Camera-type eye (tissue), 1 donor: ENCODE data around the gene CRX. TPM values are rescaled to one million over a fixed set of nuclear protein-coding genes. Genes with fewer than 3 reads are reported as not detected.

Source experiments
- total RNA-seq: library from RNA; depleted of rRNA; stranded (reverse); fragments of >200 nt; gene quantifications from one replicate; pipeline ENCODE4 v1.2.3, GENCODE V29; 2014

CRX gene
- total RNA-seq = 229 TPM

GRCh38 chr19:47821460-47822020 lies at the start of gene CRX:
Gene CRX, plus strand, starts transcription at chr19:47821937. Its CDS starts 12,507 bp downstream, at chr19:47834444.

GRCh38 chr19:47778049-47778953 lies 43.4 kb upstream of the CRX start, which contains the start of gene SELENOW:
Gene SELENOW, plus strand, starts transcription at chr19:47778703. Its CDS starts 83 bp downstream, at chr19:47778786.

GRCh38 chr19:47804451-47804850 lies 17.3 kb upstream of the CRX start, which contains the start of gene TPRX1:
Gene TPRX1, minus strand, starts transcription at chr19:47804551. Its CDS starts 12 bp downstream, at chr19:47804539.

GRCh38 chr19:47858646-47859285 lies 37.0 kb downstream of the CRX start, which contains the start of gene TPRX2:
Gene TPRX2, plus strand, starts transcription at chr19:47859235. Its CDS starts 12 bp downstream, at chr19:47859247.

DNA sequence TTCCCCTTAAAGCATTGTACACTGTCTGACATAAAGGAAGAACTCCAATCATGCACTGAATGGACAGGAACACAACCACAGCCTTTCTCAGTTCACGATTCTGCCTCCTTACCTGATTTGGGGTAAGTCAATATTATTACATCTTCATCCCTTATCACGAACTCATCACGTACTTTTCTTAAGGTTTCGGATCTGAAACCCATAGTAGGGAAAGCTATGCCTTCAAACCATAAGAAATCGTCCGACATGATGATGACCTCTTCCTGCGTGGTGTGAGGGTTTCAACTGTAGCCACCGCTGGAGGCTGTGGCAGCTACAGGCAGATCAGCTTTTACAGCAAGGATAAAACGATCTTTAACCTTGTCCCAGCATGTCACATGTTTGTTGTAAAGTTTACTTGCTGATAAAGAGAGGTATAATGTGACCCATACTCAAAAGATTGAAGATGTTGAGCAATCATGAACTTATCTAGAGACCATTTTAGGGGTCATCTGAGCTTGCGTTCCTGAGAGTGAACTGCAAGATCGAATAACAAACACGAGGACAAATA lies 64.3 kb downstream of the CRX start, which contains the start of gene SULT2A1:
SULT2A1 (minus strand) TSS at position 306 of the 550 bp plus-strand sequence; CDS start at position 248, 58 bp downstream.

Other genes starting within 250 kb of the CRX start
- 0.44 TPM for gene ZNF541, start 248.8 kb upstream of the CRX start, total RNA-seq
- gene BICRA, start 212.8 kb upstream of the CRX start, total RNA-seq = 42.1 TPM
- gene EHD2, start 108.5 kb upstream of the CRX start, total RNA-seq = 59.6 TPM
- 157 TPM for gene NOP53, start 76.4 kb upstream of the CRX start, total RNA-seq
- 123 TPM for gene SELENOW, start 43.2 kb upstream of the CRX start, total RNA-seq
- not detected for gene TPRX1, start 17.4 kb upstream of the CRX start, total RNA-seq
- not detected for gene TPRX2, start 37.3 kb downstream of the CRX start, total RNA-seq
- gene SULT2A1, start 64.4 kb downstream of the CRX start, total RNA-seq = not detected
- gene BSPH1, start 170.2 kb downstream of the CRX start, total RNA-seq = 1.6 TPM
- gene ELSPBP1, start 172.7 kb downstream of the CRX start, total RNA-seq = 1.5 TPM
- 43.1 TPM for gene CABP5, start 222.1 kb downstream of the CRX start, total RNA-seq